Measurements from ENCODE around the gene NR2C2. TPM values are rescaled to one million over a fixed set of nuclear protein-coding genes. Genes with fewer than 3 reads are reported as not detected.
A peak's percentile ranks its signal among the peaks of the same experiment; 100 is the strongest.
"Not testable (repeated sequence)": the region's sequence is repeated elsewhere in the genome, so short reads cannot be mapped to it uniquely, and the experiment has no call there.

Gene NR2C2
- total and polyA plus RNA-seq, 10 of the 15 experiments (the other 5 are each of a cell fraction or from before 2014, with no cell fraction given) = 2.7 to 30.3 (median 18.3) TPM

DNA sequence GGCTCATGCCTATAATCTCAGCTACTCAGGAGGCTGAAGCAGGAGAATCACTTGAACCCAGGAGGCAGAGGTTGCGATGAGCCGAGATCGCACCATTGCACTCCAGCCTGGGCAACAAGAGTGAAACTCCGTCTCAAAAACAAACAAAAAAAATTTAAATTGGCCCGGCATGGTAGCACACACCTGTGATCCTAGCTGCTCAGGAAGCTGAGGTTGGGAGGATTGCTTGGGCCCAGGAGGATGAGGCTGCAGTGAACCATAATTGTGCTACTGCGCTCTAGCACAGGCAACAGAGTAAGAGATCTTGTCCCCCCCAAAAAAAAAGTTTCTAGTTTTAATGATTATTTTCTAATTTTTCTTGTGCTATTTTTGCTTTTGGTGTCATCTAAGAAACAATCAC, 51.8 kb downstream of the NR2C2 start:
- POLR2A ChIA-PET; H3K4me1 ChIP-seq (ENCODE audit: control insufficient read depth, insufficient read depth, low read length); ATAC-seq; H3K4me3 ChIP-seq; H3K4me2 ChIP-seq (ENCODE audit: control insufficient read depth, insufficient read depth); H3K79me2 ChIP-seq (ENCODE audit: control insufficient read depth, insufficient read depth, low read length); FAIRE-seq; SMC1A ChIA-PET (ENCODE audit: uncharacterized antibody, unreplicated experiment); H4K20me1 ChIP-seq (ENCODE audit: control insufficient read depth, insufficient read depth); H2AFZ ChIP-seq (ENCODE audit: control insufficient read depth, low read depth, low read length); DNase-seq (ENCODE audit: low read depth, low spot score); RAD21 ChIA-PET (ENCODE audit: unreplicated experiment); intact Hi-C loops (cut with micrococcal nuclease; ENCODE audit: unreplicated experiment); H3K9ac ChIP-seq (ENCODE audit: control insufficient read depth, insufficient read depth, low read length); H3K9me3 ChIP-seq (replicated peaks; ENCODE audit: control insufficient read depth, insufficient read depth, low read length); H3K36me3 ChIP-seq (ENCODE audit: control insufficient read depth in 2 of 2, insufficient read depth in 2 of 2, low read length in 1 of 2); BruUV-seq (replicated peaks); in situ Hi-C loops (cut with MboI); H3K27ac ChIP-seq (ENCODE audit: control insufficient read depth, insufficient read depth); H3K27me3 ChIP-seq (replicated peaks in 1 of 2; ENCODE audit: control insufficient read depth in 2 of 2, insufficient read depth in 2 of 2, low read length in 1 of 2): not testable (repeated sequence)
- WGBS (ENCODE audit: insufficient coverage, insufficient replicate concordance, low lambda C conversion rate, missing lambda C conversion rate) = over 99% methylated on average over 6 of the region's 6 CpGs
- CTCF ChIA-PET = interaction anchor here (1.6 kb wide), 1 partner anchor 10 kb away, joined by 4 read pairs; no protein-coding TSS in a partner anchor

DNA sequence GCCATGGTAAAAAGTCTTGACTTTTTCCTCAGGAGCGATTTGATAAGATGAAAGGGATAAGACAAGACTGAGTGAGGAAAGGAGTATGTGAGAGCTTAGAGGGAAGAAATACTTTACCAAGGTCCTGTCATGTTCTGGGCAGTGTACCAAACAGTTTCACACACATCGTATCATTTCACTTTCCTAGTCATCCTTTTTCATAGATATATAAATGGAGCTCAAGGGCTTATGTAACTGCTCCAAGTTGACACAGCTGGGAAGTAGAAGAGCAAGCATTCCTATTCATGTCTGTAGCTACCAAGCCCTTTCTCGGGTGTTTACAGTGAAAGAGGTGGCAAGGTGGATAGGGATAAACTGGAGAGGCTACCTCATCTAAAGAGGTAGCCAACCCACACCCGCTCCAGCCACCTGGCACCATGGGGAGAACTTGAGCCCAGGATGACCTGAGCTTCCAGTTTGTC, 60.3 kb downstream of the NR2C2 start:
- Histone ChIP-seq H3K9me3 (replicated peaks; ENCODE audit: control insufficient read depth, insufficient read depth, low read length) (no peaks in the 10 kb centered on the region), H3K9ac (ENCODE audit: control insufficient read depth, insufficient read depth, low read length) (no peak overlapping the region), H3K4me2 (ENCODE audit: control insufficient read depth, insufficient read depth) (no peak overlapping the region), H3K36me3 (ENCODE audit: control insufficient read depth in 2 of 2, insufficient read depth in 2 of 2, low read length in 1 of 2) (peaks cover 6 to 18% of the 10 kb centered on the region in 2 experiments), H3K79me2 (ENCODE audit: control insufficient read depth, insufficient read depth, low read length) (peaks cover 1% of the 10 kb centered on the region; the same call in 1 of the 2 replicates), H2AFZ (ENCODE audit: control insufficient read depth, low read depth, low read length) (no peak overlapping the region), H3K27me3 (replicated peaks in 1 of 2; ENCODE audit: control insufficient read depth in 2 of 2, insufficient read depth in 2 of 2, low read length in 1 of 2) (no peaks in the 10 kb centered on the region), H3K4me1 (ENCODE audit: control insufficient read depth, insufficient read depth, low read length) (no peaks in the 10 kb centered on the region), H3K27ac (ENCODE audit: control insufficient read depth, insufficient read depth) (no peak overlapping the region), H4K20me1 (ENCODE audit: control insufficient read depth, insufficient read depth) (no peaks in the 10 kb centered on the region), H3K4me3 (no peak overlapping the region)
- no peak for DNase-seq (ENCODE audit: low read depth, low spot score)
- TF ChIP-seq CREM (IDR thresholded peaks at IDR 0.05; ENCODE audit: low read depth) (no peak), SPI1 (IDR thresholded peaks at IDR 0.05; ENCODE audit: borderline replicate concordance, insufficient read depth, low read depth, low read length) (no peak), TBL1XR1 (IDR thresholded peaks at IDR 0.05; ENCODE audit: low read depth, low read length) (no peak), PAX8 (IDR thresholded peaks at IDR 0.05) (no peak), NRF1 (conservative IDR thresholded peaks at IDR 0.05; ENCODE audit: low read depth, low read length) (no peak), BCL11A (IDR thresholded peaks at IDR 0.05; ENCODE audit: low read depth, low read length) (no peak), HCFC1 (IDR thresholded peaks at IDR 0.05; ENCODE audit: low read length) (no peak), NFYA (IDR thresholded peaks at IDR 0.05; ENCODE audit: borderline replicate concordance, low read depth, low read length) (no peak), SUPT20H (IDR thresholded peaks at IDR 0.05; ENCODE audit: borderline replicate concordance, control insufficient read depth, low read depth, low read length) (no peak), LARP7 (IDR thresholded peaks at IDR 0.05) (no peak), ZNF274 (IDR thresholded peaks at IDR 0.05; ENCODE audit: insufficient read depth, insufficient read length) (no peak), ZBED1 (IDR thresholded peaks at IDR 0.05; ENCODE audit: borderline replicate concordance) (no peak)
- TF ChIP-seq, protein P1, sequence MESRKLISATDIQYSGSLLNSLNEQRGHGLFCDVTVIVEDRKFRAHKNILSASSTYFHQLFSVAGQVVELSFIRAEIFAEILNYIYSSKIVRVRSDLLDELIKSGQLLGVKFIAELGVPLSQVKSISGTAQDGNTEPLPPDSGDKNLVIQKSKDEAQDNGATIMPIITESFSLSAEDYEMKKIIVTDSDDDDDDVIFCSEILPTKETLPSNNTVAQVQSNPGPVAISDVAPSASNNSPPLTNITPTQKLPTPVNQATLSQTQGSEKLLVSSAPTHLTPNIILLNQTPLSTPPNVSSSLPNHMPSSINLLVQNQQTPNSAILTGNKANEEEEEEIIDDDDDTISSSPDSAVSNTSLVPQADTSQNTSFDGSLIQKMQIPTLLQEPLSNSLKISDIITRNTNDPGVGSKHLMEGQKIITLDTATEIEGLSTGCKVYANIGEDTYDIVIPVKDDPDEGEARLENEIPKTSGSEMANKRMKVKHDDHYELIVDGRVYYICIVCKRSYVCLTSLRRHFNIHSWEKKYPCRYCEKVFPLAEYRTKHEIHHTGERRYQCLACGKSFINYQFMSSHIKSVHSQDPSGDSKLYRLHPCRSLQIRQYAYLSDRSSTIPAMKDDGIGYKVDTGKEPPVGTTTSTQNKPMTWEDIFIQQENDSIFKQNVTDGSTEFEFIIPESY (IDR thresholded peaks at IDR 0.05) = no peak
- TF ChIP-seq, protein P2, sequence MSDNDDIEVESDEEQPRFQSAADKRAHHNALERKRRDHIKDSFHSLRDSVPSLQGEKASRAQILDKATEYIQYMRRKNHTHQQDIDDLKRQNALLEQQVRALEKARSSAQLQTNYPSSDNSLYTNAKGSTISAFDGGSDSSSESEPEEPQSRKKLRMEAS (IDR thresholded peaks at IDR 0.05; ENCODE audit: low read depth, low read length) = no peak
- no peak for ATAC-seq
- POLR2A ChIA-PET = no interaction called here
- CTCF ChIA-PET = interaction anchor here (1.1 to 1.4 kb wide), 3 partner anchors 10 to 19 kb away, joined by 3 to 4 read pairs (median 3); no protein-coding TSS in a partner anchor
- SMC1A ChIA-PET (ENCODE audit: uncharacterized antibody, unreplicated experiment) = interaction anchor here (0.7 to 1.2 kb wide), 2 partner anchors 14 to 40 kb away, joined by 3 to 4 read pairs; no protein-coding TSS in a partner anchor
- no peak for FAIRE-seq
- WGBS (ENCODE audit: insufficient coverage, insufficient replicate concordance, low lambda C conversion rate, missing lambda C conversion rate) = 97% methylated on average over 4 of the region's 4 CpGs
- TSS peak; percentile 45 for BruUV-seq (replicated peaks)
- intact Hi-C loops (cut with micrococcal nuclease; ENCODE audit: unreplicated experiment) = no loop called here
- in situ Hi-C loops (cut with MboI) = no loop called here
- RAD21 ChIA-PET (ENCODE audit: unreplicated experiment) = no interaction called here
